Activated T-helper 2 cell treated with anti-CD3 and anti-CD28 coated beads, Interferon-gamma antibody, Interleukin-2, Interleukin-4, amounts not matched to agents 10 μg/mL and 5 μg/mL and 100 μg/mL, durations not matched to agents 14 hours and 24 hours and 36 hours (primary cell): ENCODE data around the gene DDX23. TPM values are rescaled to one million over a fixed set of nuclear protein-coding genes. Genes with fewer than 3 reads are reported as not detected.
"Not testable (repeated sequence)": the region's sequence is repeated elsewhere in the genome, so short reads cannot be mapped to it uniquely, and the experiment has no call there.

Experiments used
- DNase-seq: peaks from one replicate; pipeline ENCODE4 v3.0.0; 2021; ENCODE audit warnings: low spot score
- H3K27ac Mint-ChIP-seq: one replicate; pipeline ENCODE4 v1.8.0; 2021; ENCODE audit warnings: mixed read lengths
- H3K27me3 Mint-ChIP-seq: one replicate; pipeline ENCODE4 v1.8.0; 2021; ENCODE audit warnings: low read depth, mixed read lengths
- H3K36me3 Mint-ChIP-seq: one replicate; pipeline ENCODE4 v1.8.0; 2021; ENCODE audit warnings: low read depth, mixed read lengths
- H3K4me1 Mint-ChIP-seq: one replicate; pipeline ENCODE4 v1.8.0; 2021; ENCODE audit warnings: low read depth, mixed read lengths
- H3K4me3 Mint-ChIP-seq: one replicate; pipeline ENCODE4 v1.8.0; 2021; ENCODE audit warnings: low read depth, mild to moderate bottlenecking, moderate library complexity, mixed read lengths
- H3K9me3 Mint-ChIP-seq: one replicate; pipeline ENCODE4 v1.8.0; 2021; ENCODE audit warnings: mixed read lengths
- intact Hi-C: fragments of 100-400 bp; cut with micrococcal nuclease; formaldehyde crosslinking; loops from one replicate; pipeline ENCODE4 v1.15.1; 2023
- total RNA-seq: library from RNA; stranded (reverse); gene quantifications from 2 replicates; pipeline ENCODE4 v1.2.3, GENCODE V29; 2022

DDX23 gene
- total RNA-seq, 1 donor from 2014 or later, result 124 TPM

DNA sequence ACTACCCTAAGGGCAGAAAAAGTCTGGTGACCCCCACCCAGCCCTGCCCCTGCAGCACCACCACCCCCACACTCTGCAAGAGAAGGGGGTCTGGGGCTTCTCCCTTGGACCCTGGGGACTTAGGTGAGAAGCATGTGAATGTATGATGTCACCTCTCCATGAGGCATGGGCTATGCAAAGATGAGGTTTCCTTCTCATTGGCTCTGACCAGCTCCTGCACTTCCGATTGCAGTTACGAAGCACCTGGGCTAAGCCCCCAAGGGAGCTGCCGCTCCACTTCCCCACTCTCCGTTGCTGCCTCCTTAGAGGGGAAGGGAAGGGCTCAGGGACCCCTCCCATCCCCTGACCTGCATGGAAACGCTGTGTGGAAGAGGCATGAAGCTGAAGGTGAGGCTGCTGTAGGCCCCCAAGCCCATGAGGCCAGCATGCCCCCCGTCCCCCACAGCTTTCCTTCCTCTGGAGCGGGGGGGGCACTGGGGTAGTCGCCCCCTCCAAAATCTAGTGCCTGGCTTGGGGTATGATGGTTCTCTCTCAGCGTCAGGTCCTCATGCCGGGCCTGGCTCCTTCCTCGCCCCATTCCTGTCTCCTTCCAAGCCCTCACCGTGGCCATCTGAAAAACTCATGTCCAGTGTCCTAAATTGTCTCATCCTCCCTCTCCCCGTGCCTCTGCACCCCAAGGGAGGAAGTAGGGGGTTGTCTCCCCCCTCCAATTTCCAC lies 5.5 kb upstream of the DDX23 start:
- peaks cover 7% of the 10 kb centered on the region for H3K4me1 Mint-ChIP-seq
- peaks cover 1% of the 10 kb centered on the region for H3K27me3 Mint-ChIP-seq
- peaks cover 6% of the 10 kb centered on the region for H3K36me3 Mint-ChIP-seq
- intact Hi-C loops, result loop anchor here (10.0 kb wide), 1 partner anchor 117 kb away; the partner anchor contains the start of genes WNT1 and WNT10B
- no peak for DNase-seq
- no peak overlapping the region for H3K4me3 Mint-ChIP-seq
- no peaks in the 10 kb centered on the region for H3K9me3 Mint-ChIP-seq
- H3K27ac Mint-ChIP-seq, result no peak overlapping the region

- H3K27me3 Mint-ChIP-seq, result no peaks in the 10 kb centered on the region
- H3K36me3 Mint-ChIP-seq, result peaks cover 3% of the 10 kb centered on the region
- intact Hi-C loops, result loop anchor here (10.0 kb wide), 1 partner anchor 118 kb away; the partner anchor contains the start of genes WNT1 and WNT10B
- H3K9me3 Mint-ChIP-seq, result no peaks in the 10 kb centered on the region
- H3K27ac Mint-ChIP-seq, result no peak overlapping the region
- no peak for DNase-seq
- no peak overlapping the region for H3K4me3 Mint-ChIP-seq
- peaks cover 7% of the 10 kb centered on the region for H3K4me1 Mint-ChIP-seq
Observed at GRCh38 chr12:48856379-48856778, 4.4 kb upstream of the DDX23 start.

DNA sequence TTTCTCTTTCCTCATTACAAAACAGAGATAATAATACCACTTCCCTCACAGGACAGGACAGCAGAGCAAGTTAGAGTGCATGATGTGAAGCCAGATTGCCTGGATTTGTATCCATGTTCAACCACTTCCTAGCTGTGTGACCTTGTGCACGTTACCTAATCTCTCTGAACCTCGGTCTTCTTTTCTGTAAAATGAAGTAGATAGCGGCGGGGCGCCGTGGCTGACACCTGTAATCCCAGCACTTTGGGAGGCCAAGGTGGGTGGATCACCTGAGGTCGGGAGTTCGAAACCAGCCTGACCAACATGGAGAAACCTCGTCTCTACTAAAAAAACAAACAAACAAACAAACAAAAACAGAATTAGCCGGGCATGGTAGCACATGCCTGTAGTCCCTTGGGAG lies 3.0 kb upstream of the DDX23 start:
- DNase-seq, H3K27me3 Mint-ChIP-seq, H3K4me3 Mint-ChIP-seq, H3K27ac Mint-ChIP-seq, H3K9me3 Mint-ChIP-seq: not testable (repeated sequence)
- H3K4me1 Mint-ChIP-seq, result peaks cover 18% of the 10 kb centered on the region
- H3K36me3 Mint-ChIP-seq, result peaks cover 18% of the 10 kb centered on the region
- intact Hi-C loops, result loop anchor here (5.0 to 10.0 kb wide), 3 partner anchors 120 to 277 kb away; partner anchors contain the start of genes TUBA1B, WNT1 and WNT10B

GRCh38 chr12:48854488-48854887 lies 2.5 kb upstream of the DDX23 start:
- Mint-ChIP-seq H3K27me3 (no peaks in the 10 kb centered on the region), H3K4me3 (no peak overlapping the region), H3K27ac (no peak overlapping the region), H3K36me3 (peaks cover 22% of the 10 kb centered on the region), H3K4me1 (peaks cover 21% of the 10 kb centered on the region), H3K9me3 (no peaks in the 10 kb centered on the region)
- intact Hi-C loops, result loop anchor here (5.0 to 10.0 kb wide), 3 partner anchors 120 to 278 kb away; partner anchors contain the start of genes TUBA1B, WNT1 and WNT10B
- DNase-seq, result no peak

GRCh38 chr12:48852734-48853688 lies 1.0 kb upstream of the DDX23 start:
- Mint-ChIP-seq H3K27ac (peak overlapping the region; percentile 94), H3K4me1 (peaks cover 21% of the 10 kb centered on the region), H3K9me3 (no peaks in the 10 kb centered on the region), H3K27me3 (no peaks in the 10 kb centered on the region), H3K4me3 (peak overlapping the region; percentile 88), H3K36me3 (peaks cover 25% of the 10 kb centered on the region)
- peak; percentile 83 for DNase-seq
- intact Hi-C loops, result loop anchor here (1.0 to 10.0 kb wide), 10 partner anchors 12 to 279 kb away; partner anchors contain the start of genes CCNT1, FKBP11, PRKAG1 and RND1

DNA sequence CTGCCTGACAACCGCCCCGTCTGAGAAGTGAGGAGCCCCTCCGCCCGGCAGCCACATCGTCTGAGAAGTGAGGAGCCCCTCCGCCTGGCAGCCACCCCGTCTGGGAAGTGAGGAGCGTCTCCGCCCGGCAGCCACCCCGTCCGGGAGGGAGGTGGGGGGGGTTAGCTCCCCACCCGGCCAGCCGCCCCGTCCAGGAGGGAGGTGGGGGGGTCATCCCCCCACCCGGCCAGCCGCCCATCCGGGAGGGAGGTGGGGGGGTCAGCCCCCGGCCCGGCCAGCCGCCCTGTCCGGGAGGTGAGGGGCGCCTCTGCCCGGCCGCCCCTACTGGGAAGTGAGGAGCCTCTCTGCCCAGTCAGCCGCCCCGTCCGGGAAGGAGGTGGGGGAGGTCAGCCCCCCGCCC lies 9.9 kb downstream of the DDX23 start:
- H3K4me3 Mint-ChIP-seq, H3K9me3 Mint-ChIP-seq, intact Hi-C loops, H3K27ac Mint-ChIP-seq, H3K27me3 Mint-ChIP-seq, H3K4me1 Mint-ChIP-seq, DNase-seq: not testable (repeated sequence)
- peaks cover 63% of the 10 kb centered on the region for H3K36me3 Mint-ChIP-seq

DNA sequence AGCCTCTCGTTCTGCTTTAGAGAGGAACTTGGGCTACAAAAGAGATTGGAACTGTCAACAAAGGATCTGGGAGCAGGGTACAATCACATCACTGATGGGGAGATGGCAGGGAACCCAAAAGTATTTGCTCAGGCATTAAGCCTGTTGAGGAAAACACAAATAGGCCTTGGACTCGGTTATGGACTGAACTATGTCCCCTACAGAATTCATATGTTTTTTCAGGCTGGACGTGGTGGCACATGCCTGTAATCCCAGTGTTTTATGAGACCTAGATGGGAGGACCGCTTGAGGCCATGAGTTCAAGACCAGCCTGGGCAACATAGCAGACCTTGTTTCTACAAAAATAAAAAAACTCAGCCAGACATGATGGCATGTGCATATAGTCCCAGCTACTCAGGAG lies 13.9 kb downstream of the DDX23 start:
- intact Hi-C loops, result no loop called here
- H3K27me3 Mint-ChIP-seq, result no peaks in the 10 kb centered on the region
- H3K4me1 Mint-ChIP-seq, result no peaks in the 10 kb centered on the region
- no peak overlapping the region for H3K4me3 Mint-ChIP-seq
- peak overlapping the region; percentile 10 for H3K27ac Mint-ChIP-seq
- H3K9me3 Mint-ChIP-seq, result no peaks in the 10 kb centered on the region
- DNase-seq, result no peak
- H3K36me3 Mint-ChIP-seq, result peaks cover 64% of the 10 kb centered on the region

DNA sequence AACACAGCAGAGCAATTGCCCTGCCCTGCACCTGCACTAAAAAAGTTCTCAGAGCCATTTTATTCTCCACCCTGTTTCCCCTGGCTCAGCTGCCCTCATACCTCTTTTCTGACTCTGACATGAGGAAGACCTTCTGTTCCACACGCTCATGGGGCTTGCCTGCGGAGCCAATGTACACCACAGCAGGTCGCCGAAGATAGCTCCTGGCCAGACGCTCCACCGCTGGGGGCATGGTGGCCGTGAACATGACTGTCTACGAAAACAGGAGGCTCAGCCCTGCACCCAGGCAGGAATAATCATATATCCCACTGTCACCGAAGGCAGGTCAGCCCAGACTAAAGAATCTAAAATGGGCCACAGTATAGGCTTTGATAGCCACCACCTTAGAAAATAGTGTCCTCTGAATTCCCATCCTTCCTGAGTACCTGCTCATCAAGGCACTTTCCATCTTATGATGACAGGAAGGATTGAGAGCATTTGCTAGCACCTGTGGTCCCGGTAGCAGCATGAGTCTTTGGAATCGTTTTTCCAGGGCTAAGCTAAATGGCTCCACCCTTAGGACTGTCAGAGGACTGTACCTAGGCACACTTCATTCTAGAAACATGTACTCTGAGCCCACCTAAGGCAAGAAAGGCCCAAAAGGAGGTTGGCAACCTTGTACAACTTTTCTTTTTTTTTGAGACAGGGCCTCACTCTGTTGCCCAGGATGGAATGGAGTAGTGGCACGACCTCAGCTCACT lies 19.5 kb downstream of the DDX23 start:
- intact Hi-C loops, result no loop called here
- H3K9me3 Mint-ChIP-seq, result no peaks in the 10 kb centered on the region
- H3K27ac Mint-ChIP-seq, result no peak overlapping the region
- peaks cover 79% of the 10 kb centered on the region for H3K36me3 Mint-ChIP-seq
- DNase-seq, result no peak
- H3K4me1 Mint-ChIP-seq, result no peaks in the 10 kb centered on the region
- H3K27me3 Mint-ChIP-seq, result no peaks in the 10 kb centered on the region
- H3K4me3 Mint-ChIP-seq, result no peak overlapping the region

GRCh38 chr12:48831257-48831656 lies 20.7 kb downstream of the DDX23 start:
- H3K9me3 Mint-ChIP-seq, result no peaks in the 10 kb centered on the region

GRCh38 chr12:48828841-48829575 lies 23.0 kb downstream of the DDX23 start:
- H3K36me3 Mint-ChIP-seq, result peaks cover 53% of the 10 kb centered on the region
- no peaks in the 10 kb centered on the region for H3K4me1 Mint-ChIP-seq
- intact Hi-C loops, result no loop called here
- H3K9me3 Mint-ChIP-seq, result no peaks in the 10 kb centered on the region
- no peak for DNase-seq
- no peak overlapping the region for H3K4me3 Mint-ChIP-seq
- H3K27ac Mint-ChIP-seq, result no peak overlapping the region
- H3K27me3 Mint-ChIP-seq, result no peaks in the 10 kb centered on the region

More at GRCh38 chr12:48831257-48831656, 20.7 kb downstream of the DDX23 start:
- Mint-ChIP-seq H3K4me1 (no peaks in the 10 kb centered on the region), H3K4me3 (no peak overlapping the region), H3K27me3 (no peaks in the 10 kb centered on the region), H3K27ac (no peak overlapping the region), H3K36me3 (peaks cover 67% of the 10 kb centered on the region)
- intact Hi-C loops, result no loop called here
- no peak for DNase-seq

GRCh38 chr12:48828293-48828692 lies 23.7 kb downstream of the DDX23 start:
- Mint-ChIP-seq H3K4me3 (no peak overlapping the region), H3K36me3 (peaks cover 48% of the 10 kb centered on the region), H3K4me1 (no peaks in the 10 kb centered on the region)

More at GRCh38 chr12:48828293-48828692, 23.7 kb downstream of the DDX23 start:
- H3K27ac Mint-ChIP-seq, result no peak overlapping the region
- no peaks in the 10 kb centered on the region for H3K9me3 Mint-ChIP-seq
- DNase-seq, result no peak
- no peaks in the 10 kb centered on the region for H3K27me3 Mint-ChIP-seq
- intact Hi-C loops, result no loop called here
